H1 (cell line): ENCODE data around the gene MAP4K1. TPM values are rescaled to one million over a fixed set of nuclear protein-coding genes. Genes with fewer than 3 reads are reported as not detected.

ENCODE experiments used
- CTCF ChIA-PET: fragments of 300-600 bp; sonication (Branson Sonifier 250); formaldehyde crosslinking; loops from one replicate; lab custom pipeline; 2021; ENCODE audit not compliant: partially characterized antibody; lab: Charles Lee
- POLR2A ChIA-PET: fragments of 300-600 bp; sonication (Branson Sonifier 250); formaldehyde crosslinking; loops from one replicate; lab custom pipeline; 2021; ENCODE audit warnings: inconsistent platforms; ENCODE audit not compliant: partially characterized antibody; lab: Charles Lee
- DNase-seq, 2 experiments: peaks; one replicate each; pipeline versions ENCODE4 v3.0.0 to v3.0.0-alpha.2; 2010 to 2022; ENCODE audit warnings: low spot score in 2 of 2, low read depth in 1 of 2, mixed read lengths in 1 of 2
- FAIRE-seq: peaks from 2 replicates; lab custom pipeline; 2011; peaks lifted over from hg19 to GRCh38; lab: Jason Lieb, UNC
- H2AFZ ChIP-seq: 2 replicates; pipeline ENCODE4 v1.8.1; 2012; ENCODE audit warnings: low read length, inconsistent platforms
- H2AK5ac ChIP-seq: 2 replicates; pipeline ENCODE4 v1.6.1; 2013; ENCODE audit warnings: low read depth, low read length
- H2BK120ac ChIP-seq: replicated peaks from 2 replicates; pipeline ENCODE3; 2013; ENCODE audit warnings: low read depth, low read length, inconsistent platforms
- H2BK12ac ChIP-seq: 2 replicates; pipeline ENCODE4 v1.6.1; 2013; ENCODE audit warnings: low read depth, low read length
- H2BK15ac ChIP-seq: 2 replicates; pipeline ENCODE4 v1.6.1; 2013; ENCODE audit warnings: low read length
- H2BK20ac ChIP-seq: 2 replicates; pipeline ENCODE4 v1.6.1; 2013; ENCODE audit warnings: low read length
- H2BK5ac ChIP-seq: 2 replicates; pipeline ENCODE4 v1.6.1; 2013; ENCODE audit warnings: low read depth, low read length
- H3K14ac ChIP-seq: 2 replicates; pipeline ENCODE4 v1.6.1; 2013; ENCODE audit warnings: inconsistent platforms; ENCODE audit not compliant: insufficient read length
- H3K18ac ChIP-seq: 2 replicates; pipeline ENCODE4 v1.6.1; 2013; ENCODE audit warnings: low read length; ENCODE audit errors: extremely low read depth
- H3K23ac ChIP-seq: 2 replicates; pipeline ENCODE4 v1.6.1; 2013; ENCODE audit warnings: inconsistent platforms; ENCODE audit not compliant: insufficient read length
- H3K23me2 ChIP-seq: 2 replicates; pipeline ENCODE4 v1.6.1; 2013; ENCODE audit warnings: low read depth, low read length
- H3K27ac ChIP-seq: 2 replicates; pipeline ENCODE4 v1.6.1; 2011; ENCODE audit warnings: low read depth, low read length, inconsistent platforms
- H3K27me3 ChIP-seq, 4 experiments: replicated peaks in 1 of 4; 1 replicate in 1 of 4; 2 replicates in 3 of 4; pipeline versions ENCODE4 v1.6.1 to v1.8.1; 2011 to 2013; ENCODE audit warnings: low read length in 3 of 4, mild to moderate bottlenecking in 3 of 4, inconsistent platforms in 2 of 4, mixed read lengths in 2 of 4, moderate library complexity in 1 of 4; ENCODE audit not compliant: control insufficient read depth in 3 of 4, insufficient read depth in 3 of 4; ENCODE audit errors: extremely low read depth in 1 of 4
- H3K36me3 ChIP-seq, 4 experiments: 2 replicates each; pipeline versions ENCODE4 v1.6.1 to v1.8.1; 2011 to 2013; ENCODE audit warnings: mild to moderate bottlenecking in 4 of 4, low read length in 3 of 4, moderate library complexity in 2 of 4, control low read depth in 1 of 4, inconsistent platforms in 1 of 4; ENCODE audit not compliant: insufficient read depth in 4 of 4, control insufficient read depth in 2 of 4
- H3K4ac ChIP-seq: replicated peaks from 2 replicates; pipeline ENCODE3; 2013; ENCODE audit warnings: low read length, low read depth, mixed read lengths, inconsistent platforms; ENCODE audit not compliant: insufficient read length
- H3K4me1 ChIP-seq, 4 experiments: replicated peaks in 1 of 4; 1 replicate in 1 of 4; 2 replicates in 3 of 4; pipeline versions ENCODE4 v1.6.1 to v1.8.1; 2011 to 2013; ENCODE audit warnings: low read length in 3 of 4, inconsistent platforms in 2 of 4, mixed read lengths in 1 of 4; ENCODE audit not compliant: insufficient read depth in 4 of 4, control insufficient read depth in 3 of 4
- H3K4me2 ChIP-seq, 2 experiments: 2 replicates each; pipeline versions ENCODE4 v1.6.1 to v1.8.1; 2011 to 2013; ENCODE audit warnings: low read depth in 2 of 2, low read length in 2 of 2, control low read depth in 1 of 2, inconsistent platforms in 1 of 2, mild to moderate bottlenecking in 1 of 2; ENCODE audit not compliant: insufficient read depth in 1 of 2
- H3K4me3 ChIP-seq, 4 experiments: fragments of 200-600, 300-600 bp in 1 of 4; sonication (generic), shearing (Covaris generic), sonication (Bioruptor Twin) in 1 of 4; 2 replicates each; pipeline versions ENCODE4 v1.5.1 to v1.8.1; 2011 to 2016; ENCODE audit warnings: low read length in 4 of 4, low read depth in 3 of 4, control low read depth in 2 of 4, inconsistent platforms in 2 of 4, mild to moderate bottlenecking in 2 of 4, mixed read lengths in 1 of 4, moderate library complexity in 1 of 4; ENCODE audit not compliant: insufficient read depth in 2 of 4; ENCODE audit errors: extremely low read depth in 1 of 4
- H3K56ac ChIP-seq: replicated peaks from 2 replicates; pipeline ENCODE3; 2013; ENCODE audit warnings: low read depth, mild to moderate bottlenecking, mixed read lengths, low read length, inconsistent platforms; ENCODE audit not compliant: insufficient read length
- H3K79me1 ChIP-seq: 2 replicates; pipeline ENCODE4 v1.6.1; 2013; ENCODE audit warnings: low read depth, low read length, control low read depth
- H3K79me2 ChIP-seq, 2 experiments: 2 replicates each; pipeline versions ENCODE4 v1.6.1 to v1.8.1; 2012 to 2013; ENCODE audit warnings: low read length in 2 of 2, mild to moderate bottlenecking in 2 of 2, inconsistent platforms in 1 of 2; ENCODE audit not compliant: insufficient read depth in 2 of 2, control insufficient read depth in 1 of 2
- H3K9ac ChIP-seq, 4 experiments: replicated peaks in 1 of 4; 1 replicate in 1 of 4; 2 replicates in 3 of 4; pipeline versions ENCODE4 v1.6.1 to v1.8.1; 2011 to 2013; ENCODE audit warnings: low read depth in 3 of 4, low read length in 3 of 4, control low read depth in 2 of 4, mild to moderate bottlenecking in 2 of 4, moderate library complexity in 2 of 4, inconsistent platforms in 1 of 4; ENCODE audit errors: extremely low read depth in 1 of 4
- H3K9me3 ChIP-seq, 2 experiments: 2 replicates each; pipeline versions ENCODE4 v1.6.1 to v1.8.1; 2012 to 2013; ENCODE audit warnings: mild to moderate bottlenecking in 2 of 2, moderate library complexity in 2 of 2, control low read depth in 1 of 2, inconsistent platforms in 1 of 2, low read depth in 1 of 2, low read length in 1 of 2, mixed read lengths in 1 of 2; ENCODE audit not compliant: insufficient read depth in 2 of 2
- H4K20me1 ChIP-seq, 2 experiments: replicated peaks in 1 of 2; 2 replicates each; pipeline versions ENCODE3 to v1.8.1; 2011 to 2013; ENCODE audit warnings: inconsistent platforms in 2 of 2, low read length in 2 of 2, mild to moderate bottlenecking in 1 of 2; ENCODE audit not compliant: insufficient read depth in 2 of 2, control insufficient read depth in 1 of 2
- H4K5ac ChIP-seq: 2 replicates; pipeline ENCODE4 v1.6.1; 2013; ENCODE audit warnings: low read length, low read depth, mixed read lengths, inconsistent platforms; ENCODE audit not compliant: insufficient read length
- H4K8ac ChIP-seq: 2 replicates; pipeline ENCODE4 v1.8.0; 2013; ENCODE audit warnings: mild to moderate bottlenecking, moderate library complexity, low read length, inconsistent platforms; ENCODE audit not compliant: insufficient read depth; ENCODE audit errors: extremely low read depth
- H4K91ac ChIP-seq: replicated peaks from 2 replicates; pipeline ENCODE3; 2013; ENCODE audit warnings: low read length, mixed read lengths, inconsistent platforms; ENCODE audit not compliant: insufficient read length
- CBX5 ChIP-seq: fragments of 300-800, 300-1000 bp; sonication (generic); IDR thresholded peaks from 2 replicates; pipeline ENCODE4 v1.7.1; 2016; ENCODE audit warnings: antibody characterized with exemption, low read length, low read depth
- EGR1 ChIP-seq: IDR thresholded peaks from 2 replicates; pipeline ENCODE4 v1.6.1; 2011; ENCODE audit warnings: low read depth, low read length, borderline replicate concordance
- KDM5A ChIP-seq: fragments of 200-600 bp; IDR thresholded peaks from 2 replicates; pipeline ENCODE4 v1.7.1; 2012; ENCODE audit warnings: mild to moderate bottlenecking, low read length, inconsistent platforms, mixed read lengths
- NRF1 ChIP-seq: IDR thresholded peaks from 2 replicates; pipeline ENCODE4 v1.6.1; 2011; ENCODE audit warnings: mild to moderate bottlenecking, low read depth, low read length, improper control_type of control experiment
- SIN3A ChIP-seq, 2 experiments: IDR thresholded peaks in 1 of 2; conservative IDR thresholded peaks in 1 of 2; 2 replicates each; pipeline ENCODE4 v1.6.1; 2011 to 2012; ENCODE audit warnings: low read length in 2 of 2, improper control_type of control experiment in 1 of 2, low read depth in 1 of 2, mild to moderate bottlenecking in 1 of 2
- SRF ChIP-seq: IDR thresholded peaks from 2 replicates; pipeline ENCODE4 v1.6.1; 2011; ENCODE audit warnings: mild to moderate bottlenecking, low read depth, low read length, moderate library complexity
- TAF7 ChIP-seq: optimal IDR thresholded peaks from 2 replicates; pipeline ENCODE3; 2011; ENCODE audit warnings: low read depth, mild to moderate bottlenecking, inconsistent platforms, low read length, moderate library complexity, borderline replicate concordance
- WGBS, 2 experiments: shearing (Covaris generic) in 1 of 2; methylation state at CpG; one replicate each; pipeline versions ENCODE4 v1.1.6 to v1.1.7; 2013 to 2015; ENCODE audit warnings: low lambda C conversion rate in 2 of 2, mixed read lengths in 2 of 2, inconsistent platforms in 1 of 2, low coverage in 1 of 2, missing lambda C conversion rate in 1 of 2; ENCODE audit not compliant: insufficient replicate concordance in 2 of 2, insufficient coverage in 1 of 2, insufficient read length in 1 of 2; ENCODE audit errors: extremely low coverage in 1 of 2, missing lambda C conversion rate in 1 of 2; 5-methylcytosine and 5-hydroxymethylcytosine counted together
- polyA plus RNA-seq, 7 experiments: library from polyadenylated mRNA; depleted of rRNA in 3 of 7; stranded (reverse) in 5 of 7; unstranded in 2 of 7; fragments of >200 nt in 5 of 7; fragments of 200-250 nt in 2 of 7; gene quantifications; 1 replicate in 5 of 7; 2 replicates in 1 of 7; 4 replicates in 1 of 7; pipeline versions ENCODE4 v1.2.1 to v1.2.3, GENCODE V29; 2011 to 2013; ENCODE audit warnings: missing spikeins in 2 of 7, mixed read lengths in 2 of 7
- total RNA-seq: library from RNA; stranded (reverse); fragmentation: NEBNext Ultra II Directional; extraction: Animal tissue kit (Norgen Biotek cat#: 25700); gene quantifications from 2 replicates; pipeline ENCODE4 v1.2.1, GENCODE V29; 2021
- TF ChIP-seq, protein P1 (sequence below): IDR thresholded peaks from 2 replicates; pipeline ENCODE4 v1.6.1; 2011; ENCODE audit warnings: low read depth, mild to moderate bottlenecking, low read length; ENCODE audit not compliant: insufficient read depth

MAP4K1 gene
- total and polyA plus RNA-seq, 2 of the 8 experiments (the other 6 are each of a cell fraction or from before 2014, with no cell fraction given) = 9.0 to 10.4 TPM

DNA sequence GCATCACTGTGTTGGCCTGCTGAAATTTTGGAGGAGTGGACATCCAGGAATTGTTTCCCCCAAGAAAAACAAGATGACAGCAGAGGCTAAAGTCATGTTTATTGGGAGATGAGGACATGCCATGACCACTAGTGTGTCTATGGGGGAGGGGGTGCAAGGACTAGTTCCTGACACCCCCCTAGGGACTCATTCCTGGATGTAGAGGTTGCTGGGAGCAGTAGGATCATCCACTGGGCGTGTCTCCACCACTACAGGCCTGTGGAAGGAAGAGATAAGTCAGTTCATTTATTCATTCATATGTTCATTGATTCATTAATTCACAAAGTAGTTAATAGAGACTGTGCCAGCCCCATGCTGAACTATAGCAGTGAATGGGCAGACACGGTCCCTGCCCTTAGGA, 30.2 kb downstream of the MAP4K1 start:
- H3K4me2 ChIP-seq = no peak overlapping the region
- no peak overlapping the region for H3K27ac ChIP-seq
- no peak overlapping the region for H2BK120ac ChIP-seq
- H4K91ac ChIP-seq = no peak overlapping the region
- no peaks in the 10 kb centered on the region for H3K4me1 ChIP-seq
- FAIRE-seq (no peak), DNase-seq (no peak)
- H3K9ac ChIP-seq = no peak overlapping the region
- H3K23me2 ChIP-seq = no peaks in the 10 kb centered on the region
- 74% methylated on average over 2 of the region's 2 CpGs; no CpG with 5 or more reads in 1 of the 2 experiments for WGBS, 2 experiments
- H3K18ac ChIP-seq = no peak overlapping the region
- H2BK15ac ChIP-seq = no peak overlapping the region
- ChIA-PET POLR2A (no interaction called here), CTCF (interaction anchor here (1.7 kb wide), 1 partner anchor 18 kb away, joined by 4 read pairs; no protein-coding TSS in a partner anchor)
- H4K5ac ChIP-seq = no peak overlapping the region
- no peak overlapping the region for H3K4me3 ChIP-seq
- H2BK5ac ChIP-seq = no peak overlapping the region
- no peak overlapping the region for H4K8ac ChIP-seq
- H3K9me3 ChIP-seq = no peaks in the 10 kb centered on the region
- H3K23ac ChIP-seq = no peak overlapping the region
- H3K14ac ChIP-seq = no peak overlapping the region
- no peak overlapping the region for H2BK20ac ChIP-seq
- H3K79me2 ChIP-seq = no peaks in the 10 kb centered on the region
- no peaks in the 10 kb centered on the region for H3K79me1 ChIP-seq
- H2AFZ ChIP-seq = no peak overlapping the region
- H3K27me3 ChIP-seq = no peaks in the 10 kb centered on the region
- H3K56ac ChIP-seq = no peak overlapping the region
- TF ChIP-seq EGR1 (no peak), SIN3A (conservative IDR thresholded peaks at IDR 0.05 in 1 of 2, IDR thresholded peaks at IDR 0.05 in 1 of 2; ENCODE audit: low read depth in 1 of 2, low read length in 2 of 2) (no peak), KDM5A (no peak), TAF7 (no peak), CBX5 (no peak), NRF1 (no peak), SRF (no peak)
- TF ChIP-seq, protein P1, sequence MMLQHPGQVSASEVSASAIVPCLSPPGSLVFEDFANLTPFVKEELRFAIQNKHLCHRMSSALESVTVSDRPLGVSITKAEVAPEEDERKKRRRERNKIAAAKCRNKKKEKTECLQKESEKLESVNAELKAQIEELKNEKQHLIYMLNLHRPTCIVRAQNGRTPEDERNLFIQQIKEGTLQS = no peak
- no peaks in the 10 kb centered on the region for H4K20me1 ChIP-seq
- peaks cover 0 to 12% (median 0%) of the 10 kb centered on the region in 4 experiments; a peak in 4 of 8 replicates for H3K36me3 ChIP-seq
- H2AK5ac ChIP-seq = no peak overlapping the region
- no peak overlapping the region for H3K4ac ChIP-seq
- H2BK12ac ChIP-seq = no peak overlapping the region
